ENCODE data around the gene GLDC.

DNA sequence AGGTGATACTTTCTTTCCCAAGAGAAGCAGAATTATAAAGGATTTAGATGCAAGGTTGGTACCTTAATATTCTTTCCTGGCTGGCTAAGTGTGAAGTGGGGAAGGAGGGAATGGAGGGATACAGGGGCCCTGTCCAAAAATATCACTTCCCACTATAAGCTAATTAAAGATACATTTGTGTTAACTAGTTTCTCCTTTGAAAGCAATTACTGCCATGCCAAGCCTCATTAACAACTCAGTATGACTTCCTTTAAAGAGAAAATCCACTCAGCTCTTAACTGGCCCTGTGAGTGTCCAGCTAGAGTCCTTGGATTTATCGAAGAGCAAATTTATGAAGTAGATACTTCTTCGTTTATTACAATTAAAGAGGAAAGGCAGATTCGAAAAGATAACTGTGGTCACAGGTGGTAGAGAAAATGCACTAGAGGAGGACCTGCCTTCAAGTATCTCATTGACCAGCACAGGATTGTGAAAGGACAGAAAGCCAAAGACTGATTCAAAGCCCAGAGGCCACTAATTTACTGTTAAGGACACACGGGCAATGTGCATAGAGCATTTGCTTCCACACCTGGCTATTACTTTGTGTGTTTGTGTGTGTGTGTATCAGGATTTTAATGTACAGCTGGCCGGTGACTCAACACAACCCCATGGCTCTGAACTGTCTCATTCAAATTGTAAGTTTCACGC is 11.2 kb upstream of the GLDC start:
- TF ChIP-seq ELF4 (IDR thresholded peaks at IDR 0.05) (no peak), FOXA1 (IDR thresholded peaks at IDR 0.05) (no peak), SUZ12 (IDR thresholded peaks at IDR 0.05) (no peak), BHLHE40 (IDR thresholded peaks at IDR 0.05; ENCODE audit: borderline replicate concordance) (no peak)
